ENCODE data around the gene PRMT1.
A peak's percentile ranks its signal among the peaks of the same experiment; 100 is the strongest.

Gene PRMT1

GRCh38 chr19:49658139-49658517 is 18.9 kb upstream of the PRMT1 start:
- Histone ChIP-seq H3K36me3 (peaks cover 100% of the 10 kb centered on the region), H3K9me3 (no peaks in the 10 kb centered on the region), H3K27me3 (no peaks in the 10 kb centered on the region), H3K4me3 (ENCODE audit: low read depth in 1 of 2, low read length in 1 of 2) (no peak overlapping the region), H3K4me1 (ENCODE audit: control insufficient read depth in 1 of 2, insufficient read depth in 1 of 2, low read depth in 1 of 2, low read length in 1 of 2) (peaks cover 2% of the 10 kb centered on the region in 2 experiments), H3K27ac (no peak overlapping the region)
- TF ChIP-seq CTCF (IDR thresholded peaks at IDR 0.05), result no peak

- TF ChIP-seq CTCF (IDR thresholded peaks at IDR 0.05), result no peak
- no peak overlapping the region for H3K27ac ChIP-seq
- H3K4me1 ChIP-seq (ENCODE audit: control insufficient read depth in 1 of 2, insufficient read depth in 1 of 2, low read depth in 1 of 2, low read length in 1 of 2), result peaks cover 8 to 9% of the 10 kb centered on the region in 2 experiments
- no peaks in the 10 kb centered on the region for H3K27me3 ChIP-seq
- no peak overlapping the region for H3K4me3 ChIP-seq (ENCODE audit: low read depth in 1 of 2, low read length in 1 of 2)
- no peaks in the 10 kb centered on the region for H3K9me3 ChIP-seq
- H3K36me3 ChIP-seq, result peaks cover 95% of the 10 kb centered on the region
Observed at GRCh38 chr19:49658566-49659442, 18.3 kb upstream of the PRMT1 start.

GRCh38 chr19:49660338-49660961 is 16.6 kb upstream of the PRMT1 start:
- TF ChIP-seq CTCF (IDR thresholded peaks at IDR 0.05), result no peak
- no peak overlapping the region for H3K4me3 ChIP-seq (ENCODE audit: low read depth in 1 of 2, low read length in 1 of 2)
- no peaks in the 10 kb centered on the region for H3K27me3 ChIP-seq
- H3K4me1 ChIP-seq (ENCODE audit: control insufficient read depth in 1 of 2, insufficient read depth in 1 of 2, low read depth in 1 of 2, low read length in 1 of 2), result peaks cover 21 to 24% of the 10 kb centered on the region in 2 experiments
- H3K27ac ChIP-seq, result no peak overlapping the region
- peaks cover 78% of the 10 kb centered on the region for H3K36me3 ChIP-seq
- H3K9me3 ChIP-seq, result no peaks in the 10 kb centered on the region

- Histone ChIP-seq H3K36me3 (peaks cover 63% of the 10 kb centered on the region), H3K4me1 (ENCODE audit: control insufficient read depth in 1 of 2, insufficient read depth in 1 of 2, low read depth in 1 of 2, low read length in 1 of 2) (peaks cover 31 to 33% of the 10 kb centered on the region in 2 experiments), H3K27ac (no peak overlapping the region)
Observed at GRCh38 chr19:49662011-49662410, 15.1 kb upstream of the PRMT1 start.

GRCh38 chr19:49663224-49663623 is 13.8 kb upstream of the PRMT1 start:
- Histone ChIP-seq H3K4me3 (ENCODE audit: low read depth in 1 of 2, low read length in 1 of 2) (no peak overlapping the region), H3K27me3 (no peaks in the 10 kb centered on the region), H3K27ac (peak overlapping the region; percentile 92), H3K36me3 (peaks cover 51% of the 10 kb centered on the region), H3K9me3 (no peaks in the 10 kb centered on the region), H3K4me1 (ENCODE audit: control insufficient read depth in 1 of 2, insufficient read depth in 1 of 2, low read depth in 1 of 2, low read length in 1 of 2) (peaks cover 31 to 33% of the 10 kb centered on the region in 2 experiments)
- no peak for TF ChIP-seq CTCF (IDR thresholded peaks at IDR 0.05)

More at GRCh38 chr19:49662011-49662410, 15.1 kb upstream of the PRMT1 start:
- H3K27me3 ChIP-seq, result no peaks in the 10 kb centered on the region
- no peak for TF ChIP-seq CTCF (IDR thresholded peaks at IDR 0.05)
- no peaks in the 10 kb centered on the region for H3K9me3 ChIP-seq
- no peak overlapping the region for H3K4me3 ChIP-seq (ENCODE audit: low read depth in 1 of 2, low read length in 1 of 2)

Data from neutrophil (primary cell).